NCI-H524 treated with DMSO at 0.1 percent for 48 hours (cell line): ENCODE measurements around the gene USP17L12.
"Not testable (repeated sequence)": the region's sequence is repeated elsewhere in the genome, so short reads cannot be mapped to it uniquely, and the experiment has no call there.

Source experiments
- DNase-seq: peaks from one replicate; lab custom pipeline; 2025; lab: John Stamatoyannopoulos, UW

The USP17L12 gene

DNA sequence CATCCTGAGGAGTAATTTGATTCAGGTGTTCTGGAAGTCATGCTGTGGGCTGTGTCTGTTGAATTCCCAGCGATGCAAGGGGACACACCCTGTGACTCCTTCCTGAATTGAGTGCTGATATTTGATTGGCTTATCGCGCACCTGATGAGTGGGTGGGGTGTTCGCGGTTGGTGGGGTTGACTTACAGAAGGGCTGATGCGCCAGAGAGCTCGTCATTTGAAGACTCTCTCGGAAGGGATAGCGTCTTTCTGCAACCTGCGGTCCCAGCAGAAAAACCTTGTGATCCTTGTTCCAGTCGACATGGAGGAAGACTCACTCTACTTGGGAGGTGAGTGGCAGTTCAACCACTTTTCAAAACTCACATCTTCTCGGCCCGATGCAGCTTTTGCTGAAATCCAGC lies at the start of gene USP17L12:
Gene USP17L12 (plus strand): TSS at position 301 of the 400 bp plus-strand sequence. CDS start 0 bp downstream, at position 301.
- not testable (repeated sequence) for DNase-seq

- not testable (repeated sequence) for DNase-seq
Measured at GRCh38 chr4:9210357-9210756, 9.6 kb upstream of the USP17L12 start, which contains the start of gene USP17L10. USP17L10 (plus strand) TSS chr4:9210657; CDS start chr4:9210657, 0 bp downstream.

DNA sequence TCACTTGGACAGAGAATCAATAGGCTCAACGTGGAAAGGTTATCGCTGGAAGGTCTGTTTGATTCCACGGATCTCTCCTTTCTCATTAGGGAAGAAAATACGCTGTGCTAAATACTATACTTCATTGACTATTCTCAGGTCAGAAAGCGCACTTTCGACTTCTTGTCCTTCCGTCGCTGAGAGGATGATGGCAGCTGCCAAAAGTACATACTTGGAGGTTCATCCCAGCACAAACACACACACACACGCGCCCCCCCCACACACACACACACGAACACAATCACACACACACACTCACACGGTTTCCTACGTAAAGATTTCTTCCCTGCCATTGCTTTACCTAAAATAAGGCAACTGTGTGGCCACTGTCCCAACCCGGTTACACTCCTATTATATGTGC lies 5.3 kb upstream of the USP17L12 start:
- DNase-seq = not testable (repeated sequence)

DNA sequence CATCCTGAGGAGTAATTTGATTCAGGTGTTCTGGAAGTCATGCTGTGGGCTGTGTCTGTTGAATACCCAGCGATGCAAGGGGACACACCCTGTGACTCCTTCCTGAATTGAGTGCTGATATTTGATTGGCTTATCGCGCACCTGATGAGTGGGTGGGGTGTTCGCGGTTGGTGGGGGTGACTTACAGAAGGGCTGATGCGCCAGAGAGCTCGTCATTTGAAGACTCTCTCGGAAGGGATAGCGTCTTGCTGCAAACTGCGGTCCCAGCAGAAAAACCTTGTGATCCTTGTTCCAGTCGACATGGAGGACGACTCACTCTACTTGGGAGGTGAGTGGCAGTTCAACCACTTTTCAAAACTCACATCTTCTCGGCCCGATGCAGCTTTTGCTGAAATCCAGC lies 4.8 kb upstream of the USP17L12 start, which contains the start of gene USP17L11:
Gene USP17L11 (plus strand): TSS at position 301 of the 400 bp plus-strand sequence. CDS start 0 bp downstream, at position 301.
- DNase-seq = not testable (repeated sequence)

DNA sequence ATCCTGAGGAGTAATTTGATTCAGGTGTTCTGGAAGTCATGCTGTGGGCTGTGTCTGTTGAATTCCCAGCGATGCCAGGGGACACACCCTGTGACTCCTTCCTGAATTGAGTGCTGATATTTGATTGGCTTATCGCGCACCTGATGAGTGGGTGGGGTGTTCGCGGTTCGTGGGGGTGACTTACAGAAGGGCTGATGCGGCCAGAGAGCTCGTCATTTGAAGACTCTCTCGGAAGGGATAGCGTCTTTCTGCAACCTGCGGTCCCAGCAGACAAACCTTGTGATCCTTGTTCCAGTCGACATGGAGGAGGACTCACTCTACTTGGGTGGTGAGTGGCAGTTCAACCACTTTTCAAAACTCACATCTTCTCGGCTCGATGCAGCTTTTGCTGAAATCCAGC lies 4.6 kb downstream of the USP17L12 start, which contains the start of gene USP17L13:
Gene USP17L13 (plus strand): TSS at position 301 of the 400 bp plus-strand sequence. CDS start 0 bp downstream, at position 301.
- DNase-seq = not testable (repeated sequence)

DNA sequence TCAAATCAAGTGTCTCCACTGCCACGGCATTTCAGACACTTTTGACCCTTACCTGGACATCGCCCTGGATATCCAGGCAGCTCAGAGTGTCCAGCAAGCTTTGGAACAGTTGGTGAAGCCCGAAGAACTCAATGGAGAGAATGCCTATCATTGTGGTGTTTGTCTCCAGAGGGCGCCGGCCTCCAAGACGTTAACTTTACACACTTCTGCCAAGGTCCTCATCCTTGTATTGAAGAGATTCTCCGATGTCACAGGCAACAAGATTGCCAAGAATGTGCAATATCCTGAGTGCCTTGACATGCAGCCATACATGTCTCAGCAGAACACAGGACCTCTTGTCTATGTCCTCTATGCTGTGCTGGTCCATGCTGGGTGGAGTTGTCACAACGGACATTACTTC lies 10.3 kb downstream of the USP17L12 start:
- DNase-seq = not testable (repeated sequence)

- DNase-seq = not testable (repeated sequence)
Measured at GRCh38 chr4:9234085-9234484, 14.1 kb downstream of the USP17L12 start, which contains the start of gene USP17L15. USP17L15 (plus strand) TSS chr4:9234385; CDS start chr4:9234385, 0 bp downstream.

DNA sequence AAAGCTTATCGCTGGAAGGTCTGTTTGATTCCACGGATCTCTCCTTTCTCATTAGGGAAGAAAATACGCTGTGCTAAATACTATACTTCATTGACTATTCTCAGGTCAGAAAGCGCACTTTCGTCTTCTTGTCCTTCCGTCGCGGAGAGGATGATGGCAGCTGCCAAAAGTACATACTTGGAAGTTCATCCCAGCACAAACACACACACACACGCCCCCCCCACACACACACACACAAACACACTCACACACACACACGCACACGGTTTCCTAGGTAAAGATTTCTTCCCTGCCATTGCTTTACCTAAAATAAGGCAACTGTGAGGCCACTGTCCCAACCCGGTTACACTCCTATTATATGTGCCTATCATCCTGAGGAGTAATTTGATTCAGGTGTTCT lies 18.5 kb downstream of the USP17L12 start:
- not testable (repeated sequence) for DNase-seq

DNA sequence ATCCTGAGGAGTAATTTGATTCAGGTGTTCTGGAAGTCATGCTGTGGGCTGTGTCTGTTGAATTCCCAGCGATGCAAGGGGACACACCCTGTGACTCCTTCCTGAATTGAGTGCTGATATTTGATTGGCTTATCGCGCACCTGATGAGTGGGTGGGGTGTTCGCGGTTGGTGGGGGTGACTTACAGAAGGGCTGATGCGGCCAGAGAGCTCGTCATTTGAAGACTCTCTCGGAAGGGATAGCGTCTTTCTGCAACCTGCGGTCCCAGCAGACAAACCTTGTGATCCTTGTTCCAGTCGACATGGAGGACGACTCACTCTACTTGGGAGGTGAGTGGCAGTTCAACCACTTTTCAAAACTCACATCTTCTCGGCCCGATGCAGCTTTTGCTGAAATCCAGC lies 23.6 kb downstream of the USP17L12 start, which contains the start of gene USP17L17:
Gene USP17L17 (plus strand): TSS at position 301 of the 400 bp plus-strand sequence. CDS start 0 bp downstream, at position 301.
- not testable (repeated sequence) for DNase-seq

- DNase-seq = not testable (repeated sequence)
Measured at GRCh38 chr4:9247953-9248680, 28.2 kb downstream of the USP17L12 start, which contains the start of gene USP17L18. USP17L18 (plus strand) TSS chr4:9248630; CDS start chr4:9248630, 0 bp downstream.

GRCh38 chr4:9253078-9253477 lies 33.1 kb downstream of the USP17L12 start, which contains the start of gene USP17L19:
USP17L19 (plus strand) TSS chr4:9253378; CDS start chr4:9253378, 0 bp downstream.
- not testable (repeated sequence) for DNase-seq

DNA sequence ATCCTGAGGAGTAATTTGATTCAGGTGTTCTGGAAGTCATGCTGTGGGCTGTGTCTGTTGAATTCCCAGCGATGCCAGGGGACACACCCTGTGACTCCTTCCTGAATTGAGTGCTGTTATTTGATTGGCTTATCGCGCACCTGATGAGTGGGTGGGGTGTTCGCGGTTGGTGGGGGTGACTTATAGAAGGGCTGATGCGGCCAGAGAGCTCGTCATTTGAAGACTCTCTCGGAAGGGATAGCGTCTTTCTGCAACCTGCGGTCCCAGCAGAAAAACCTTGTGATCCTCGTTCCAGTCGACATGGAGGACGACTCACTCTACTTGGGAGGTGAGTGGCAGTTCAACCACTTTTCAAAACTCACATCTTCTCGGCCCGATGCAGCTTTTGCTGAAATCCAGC lies 37.9 kb downstream of the USP17L12 start, which contains the start of gene USP17L20:
Gene USP17L20 (plus strand): TSS at position 301 of the 400 bp plus-strand sequence. CDS start 0 bp downstream, at position 301.
- DNase-seq = not testable (repeated sequence)

DNA sequence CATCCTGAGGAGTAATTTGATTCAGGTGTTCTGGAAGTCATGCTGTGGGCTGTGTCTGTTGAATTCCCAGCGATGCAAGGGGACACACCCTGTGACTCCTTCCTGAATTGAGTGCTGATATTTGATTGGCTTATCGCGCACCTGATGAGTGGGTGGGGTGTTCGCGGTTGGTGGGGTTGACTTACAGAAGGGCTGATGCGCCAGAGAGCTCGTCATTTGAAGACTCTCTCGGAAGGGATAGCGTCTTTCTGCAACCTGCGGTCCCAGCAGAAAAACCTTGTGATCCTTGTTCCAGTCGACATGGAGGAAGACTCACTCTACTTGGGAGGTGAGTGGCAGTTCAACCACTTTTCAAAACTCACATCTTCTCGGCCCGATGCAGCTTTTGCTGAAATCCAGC lies 42.6 kb downstream of the USP17L12 start, which contains the start of gene USP17L21:
Gene USP17L21 (plus strand): TSS at position 301 of the 400 bp plus-strand sequence. CDS start 0 bp downstream, at position 301.
- not testable (repeated sequence) for DNase-seq

DNA sequence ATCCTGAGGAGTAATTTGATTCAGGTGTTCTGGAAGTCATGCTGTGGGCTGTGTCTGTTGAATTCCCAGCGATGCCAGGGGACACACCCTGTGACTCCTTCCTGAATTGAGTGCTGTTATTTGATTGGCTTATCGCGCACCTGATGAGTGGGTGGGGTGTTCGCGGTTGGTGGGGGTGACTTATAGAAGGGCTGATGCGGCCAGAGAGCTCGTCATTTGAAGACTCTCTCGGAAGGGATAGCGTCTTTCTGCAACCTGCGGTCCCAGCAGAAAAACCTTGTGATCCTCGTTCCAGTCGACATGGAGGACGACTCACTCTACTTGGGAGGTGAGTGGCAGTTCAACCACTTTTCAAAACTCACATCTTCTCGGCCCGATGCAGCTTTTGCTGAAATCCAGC lies 47.4 kb downstream of the USP17L12 start, which contains the start of gene USP17L22:
Gene USP17L22 (plus strand): TSS at position 301 of the 400 bp plus-strand sequence. CDS start 0 bp downstream, at position 301.
- not testable (repeated sequence) for DNase-seq
